WTC11 (cell line): ENCODE measurements around the gene CLIP2.

Experiments
- JUN ChIP-seq: sonication (generic); formaldehyde crosslinking; IDR thresholded peaks from 2 replicates; pipeline ENCODE4 v1.8.0; 2023; ENCODE audit warnings: mild to moderate bottlenecking, missing genetic modification reagents
- MXD4 ChIP-seq: fragments of 250-450 bp; sonication (Bioruptor Pico); IDR thresholded peaks from 2 replicates; pipeline ENCODE4 v1.8.0; 2021; ENCODE audit warnings: mild to moderate bottlenecking, moderate library complexity, borderline replicate concordance
- NR2C2 ChIP-seq: sonication (generic); formaldehyde crosslinking; IDR thresholded peaks from 2 replicates; pipeline ENCODE4 v1.8.0; 2022; ENCODE audit warnings: mild to moderate bottlenecking, missing genetic modification reagents
- TF ChIP-seq, protein P1 (sequence below): sonication (generic); formaldehyde crosslinking; IDR thresholded peaks from 2 replicates; pipeline ENCODE4 v1.8.1; 2023; ENCODE audit warnings: mild to moderate bottlenecking, missing genetic modification reagents, moderate library complexity

- TF ChIP-seq MXD4 (CRISPR knock-in tag) (no peak), NR2C2 (CRISPR knock-in tag) (no peak), JUN (CRISPR knock-in tag) (no peak)
- TF ChIP-seq, protein P1, sequence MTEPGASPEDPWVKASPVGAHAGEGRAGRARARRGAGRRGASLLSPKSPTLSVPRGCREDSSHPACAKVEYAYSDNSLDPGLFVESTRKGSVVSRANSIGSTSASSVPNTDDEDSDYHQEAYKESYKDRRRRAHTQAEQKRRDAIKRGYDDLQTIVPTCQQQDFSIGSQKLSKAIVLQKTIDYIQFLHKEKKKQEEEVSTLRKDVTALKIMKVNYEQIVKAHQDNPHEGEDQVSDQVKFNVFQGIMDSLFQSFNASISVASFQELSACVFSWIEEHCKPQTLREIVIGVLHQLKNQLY, result no peak
Measured at GRCh38 chr7:74291535-74291934, 2.3 kb downstream of the CLIP2 start.
